K562 (cell line): ENCODE measurements around the gene SOS2. TPM values are rescaled to one million over a fixed set of nuclear protein-coding genes. Genes with fewer than 3 reads are reported as not detected.

ENCODE experiments used
- ATAC-seq: fragments of 200-7000 bp; cut with Tn5 transposase; 3 replicates; pipeline ENCODE4 v1.9.1; 2020; ENCODE audit warnings: moderate library complexity
- BruUV-seq: library from RNA; stranded (reverse); fragments of 400-500 nt; replicated peaks from 2 replicates; lab custom pipeline; 2021; lab: Mats Ljungman, UMichigan
- CTCF ChIA-PET: fragments of 300-600 bp; formaldehyde crosslinking; extraction: SDS; loops from one replicate; lab custom pipeline; 2021; ENCODE audit warnings: low intra/inter-chr PET ratio; lab: Yijun Ruan, JAX
- POLR2A ChIA-PET: fragments of 300-600, 350-650 bp; sonication (Branson Sonifier 250); formaldehyde crosslinking; extraction: SDS; loops from one replicate; lab custom pipeline; 2021; ENCODE audit warnings: antibody characterized with exemption, inconsistent platforms; lab: Yijun Ruan, JAX
- DNase-seq, 4 experiments: peaks; one replicate each; pipeline versions ENCODE4 v3.0.0 to v3.0.0-alpha.2; 2011 to 2018; ENCODE audit warnings: low spot score in 3 of 4, mixed read lengths in 3 of 4; ENCODE audit errors: extremely low read depth in 1 of 4
- FAIRE-seq: peaks from 2 replicates; lab custom pipeline; 2011; peaks lifted over from hg19 to GRCh38; lab: Jason Lieb, UNC
- H2AFZ ChIP-seq: 2 replicates; pipeline ENCODE4 v1.6.0; 2011; ENCODE audit warnings: low read depth, low read length, control low read depth, inconsistent platforms
- H3K27ac ChIP-seq: fragments of 200-600 bp; 3 replicates; pipeline ENCODE4 v1.8.0; 2011; ENCODE audit warnings: low read depth, mild to moderate bottlenecking, control low read depth, inconsistent platforms, low read length, moderate library complexity, mixed read lengths; ENCODE audit errors: extremely low read depth
- H3K27me3 ChIP-seq, 2 experiments: fragments of 300-600 bp in 1 of 2; 2 replicates in 1 of 2; 3 replicates in 1 of 2; pipeline versions ENCODE4 v1.6.0 to v1.8.0; 2011; ENCODE audit warnings: inconsistent platforms in 2 of 2, low read length in 2 of 2, mild to moderate bottlenecking in 1 of 2, mixed read lengths in 1 of 2, moderate library complexity in 1 of 2; ENCODE audit not compliant: control insufficient read depth in 2 of 2, insufficient read depth in 2 of 2
- H3K36me3 ChIP-seq: fragments of 300-600 bp; 3 replicates; pipeline ENCODE4 v1.8.0; 2011; ENCODE audit warnings: mild to moderate bottlenecking, low read length, inconsistent platforms; ENCODE audit not compliant: control insufficient read depth, insufficient read depth
- H3K4me1 ChIP-seq, 2 experiments: fragments of 200-600 bp in 1 of 2; replicated peaks in 1 of 2; 2 replicates in 1 of 2; 3 replicates in 1 of 2; pipeline versions ENCODE4 v1.5.1 to v1.8.0; 2011; ENCODE audit warnings: inconsistent platforms in 2 of 2, low read length in 2 of 2, mild to moderate bottlenecking in 1 of 2, mixed read lengths in 1 of 2, moderate library complexity in 1 of 2; ENCODE audit not compliant: control insufficient read depth in 2 of 2, insufficient read depth in 2 of 2
- H3K4me2 ChIP-seq: 2 replicates; pipeline ENCODE4 v1.6.1; 2011; ENCODE audit warnings: low read length, control low read depth, inconsistent platforms, mixed read lengths; ENCODE audit not compliant: insufficient read depth
- H3K4me3 ChIP-seq: fragments of 200-600 bp; sonication (generic), shearing (Covaris generic); 2 replicates; pipeline ENCODE4 v1.5.1; 2016; ENCODE audit warnings: control low read depth, inconsistent platforms
- H3K79me2 ChIP-seq: fragments of 200-600 bp; 3 replicates; pipeline ENCODE4 v1.8.0; 2011; ENCODE audit warnings: low read length, inconsistent platforms; ENCODE audit not compliant: control insufficient read depth, insufficient read depth
- H3K9ac ChIP-seq, 2 experiments: 2 replicates each; pipeline versions ENCODE4 v1.6.0 to v1.6.1; 2011; ENCODE audit warnings: low read depth in 2 of 2, low read length in 2 of 2, control low read depth in 1 of 2, inconsistent platforms in 1 of 2, mild to moderate bottlenecking in 1 of 2, mixed read lengths in 1 of 2; ENCODE audit not compliant: insufficient read depth in 1 of 2
- H3K9me1 ChIP-seq: one replicate; pipeline ENCODE4 v1.6.0; 2011; ENCODE audit warnings: inconsistent platforms, mild to moderate bottlenecking, low read length, moderate library complexity; ENCODE audit not compliant: control insufficient read depth, insufficient read depth
- H3K9me3 ChIP-seq: replicated peaks from 2 replicates; pipeline ENCODE4 v1.5.1; 2011; ENCODE audit warnings: low read depth, low read length, inconsistent platforms; ENCODE audit not compliant: control insufficient read depth, insufficient read depth
- H4K20me1 ChIP-seq: replicated peaks from 2 replicates; pipeline ENCODE4 v1.6.1; 2011; ENCODE audit warnings: low read length, inconsistent platforms, mixed read lengths; ENCODE audit not compliant: control insufficient read depth, insufficient read depth
- PTBP1 ChIP-seq: fragments of 200-400 bp; formaldehyde crosslinking; IDR thresholded peaks from 2 replicates; pipeline ENCODE4 v1.6.1; 2017; ENCODE audit warnings: low read depth, low read length
- TCFL5 ChIP-seq: fragments of 250-450 bp; sonication (Bioruptor Pico); conservative IDR thresholded peaks from 2 replicates; pipeline ENCODE4 v1.6.1; 2021; ENCODE audit warnings: mild to moderate bottlenecking, moderate library complexity, matching md5 sums
- TFAM ChIP-seq: fragments of 250-450 bp; sonication (Bioruptor Pico); conservative IDR thresholded peaks from 2 replicates; pipeline ENCODE4 v1.5.0; 2021; ENCODE audit warnings: mild to moderate bottlenecking, moderate library complexity
- ZBTB33 ChIP-seq: sonication (generic); formaldehyde crosslinking; IDR thresholded peaks from 2 replicates; pipeline ENCODE4 v1.8.1; 2023; ENCODE audit warnings: mild to moderate bottlenecking, missing genetic modification reagents
- ZBTB9 ChIP-seq: fragments of 450-650 bp; formaldehyde crosslinking; IDR thresholded peaks from 2 replicates; pipeline ENCODE4 v1.4.0; 2020; ENCODE audit warnings: mild to moderate bottlenecking, moderate library complexity
- ZKSCAN8 ChIP-seq: fragments of 200-800 bp; sonication (Bioruptor generic); IDR thresholded peaks from 2 replicates; pipeline ENCODE4 v1.6.1; 2016; ENCODE audit warnings: missing genetic modification characterization, missing compliant biosample characterization
- WGBS: fragments of 100-300 bp; shearing (Covaris generic); methylation state at CpG from one replicate; pipeline ENCODE4 v1.1.6; 2016; ENCODE audit warnings: low coverage, mixed read lengths; ENCODE audit not compliant: insufficient coverage; ENCODE audit errors: missing lambda C conversion rate; 5-methylcytosine and 5-hydroxymethylcytosine counted together
- in situ Hi-C: fragments of 300-500 bp; cut with MboI; formaldehyde crosslinking; loops from 4 replicates; pipeline ENCODE4 v1.15.0; 2018; ENCODE audit warnings: inconsistent platforms, mixed read lengths
- intact Hi-C: fragments of 100-400 bp; cut with micrococcal nuclease; formaldehyde crosslinking; loops from 2 replicates; pipeline ENCODE4 v1.14.2; 2022
- polyA plus RNA-seq, 8 experiments: library from polyadenylated mRNA; depleted of rRNA in 4 of 8; stranded (reverse) in 5 of 8; unstranded in 3 of 8; fragments of >200 nt; fragmentation: Nextera tagmentation in 2 of 8; fragmentation: Illumina TruSeq in 1 of 8; extraction: Ambion mirVana in 2 of 8; extraction: Trizol in 1 of 8; gene quantifications; 2 replicates each; pipeline versions ENCODE4 v1.2.1 to v1.2.3, GENCODE V29; 2011 to 2014; ENCODE audit warnings: inconsistent platforms in 1 of 8, missing spikeins in 1 of 8
- total RNA-seq, 7 experiments: library from RNA; depleted of rRNA in 6 of 7; stranded (reverse); fragments of >200 nt in 6 of 7; fragmentation: Illumina TruSeq in 2 of 7; extraction: Trizol in 2 of 7; gene quantifications; 2 replicates each; pipeline versions ENCODE4 v1.2.1 to v1.2.3, GENCODE V29; 2011 to 2021; ENCODE audit warnings: low replicate concordance in 1 of 7

SOS2 gene
- total and polyA plus RNA-seq, 9 of the 15 experiments (the other 6 are each of a cell fraction or from before 2014, with no cell fraction given), result 2.2 to 13.1 (median 10.5) TPM

- no peak overlapping the region for H3K4me3 ChIP-seq
- no peaks in the 10 kb centered on the region for H3K9me1 ChIP-seq
- no peak overlapping the region for H3K9ac ChIP-seq
- no peaks in the 10 kb centered on the region for H3K9me3 ChIP-seq
- no peaks in the 10 kb centered on the region for H3K4me1 ChIP-seq
- no peak overlapping the region for H2AFZ ChIP-seq
- CTCF ChIA-PET, result no interaction called here
- H3K79me2 ChIP-seq, result no peaks in the 10 kb centered on the region
- H3K4me2 ChIP-seq, result no peak overlapping the region
- BruUV-seq, result no TSS peak
- no peaks in the 10 kb centered on the region for H4K20me1 ChIP-seq
- no peak for ATAC-seq
- POLR2A ChIA-PET, result no interaction called here
- TF ChIP-seq PTBP1 (no peak), ZBTB33 (CRISPR knock-in tag) (no peak), TFAM (no peak), TCFL5 (CRISPR knock-in tag) (no peak), ZBTB9 (CRISPR knock-in tag) (no peak), ZKSCAN8 (no peak)
- 82% methylated on average over 1 of the region's 1 CpG for WGBS
- no peak for DNase-seq
- no peaks in the 10 kb centered on the region for H3K27me3 ChIP-seq
- H3K36me3 ChIP-seq, result no peaks in the 10 kb centered on the region
- no peak for FAIRE-seq
- no peak overlapping the region for H3K27ac ChIP-seq
- in situ Hi-C loops (no loop called here), intact Hi-C loops (no loop called here)
Observed at GRCh38 chr14:50272498-50272897, 41.1 kb upstream of the SOS2 start.
